IPS DF 6.9 (cell line): ENCODE measurements around the gene ANKRD30A.

Experiments
- DNase-seq: peaks from one replicate; pipeline ENCODE4 v3.0.0-alpha.2; 2013; ENCODE audit warnings: low read depth, low spot score
- H3K27ac ChIP-seq: one replicate; pipeline ENCODE4 v1.5.1; 2013; ENCODE audit warnings: low read length, control low read depth
- H3K27me3 ChIP-seq: 2 replicates; pipeline ENCODE4 v1.6.1; 2013; ENCODE audit warnings: mild to moderate bottlenecking, low read length; ENCODE audit not compliant: control insufficient read depth, insufficient read depth
- H3K36me3 ChIP-seq: 2 replicates; pipeline ENCODE4 v1.6.1; 2013; ENCODE audit warnings: low read length; ENCODE audit not compliant: control insufficient read depth, insufficient read depth
- H3K4me1 ChIP-seq: 2 replicates; pipeline ENCODE4 v1.6.1; 2013; ENCODE audit warnings: low read length; ENCODE audit not compliant: control insufficient read depth, insufficient read depth
- H3K4me3 ChIP-seq: 2 replicates; pipeline ENCODE4 v1.5.1; 2013; ENCODE audit warnings: mild to moderate bottlenecking, low read length
- H3K9me3 ChIP-seq: 2 replicates; pipeline ENCODE4 v1.6.1; 2013; ENCODE audit warnings: low read length, inconsistent platforms; ENCODE audit not compliant: control insufficient read depth, insufficient read depth
- WGBS: extraction: QIAGEN DNeasy Blood & Tissue Kit; methylation state at CpG from one replicate; pipeline ENCODE4 v1.1.7; 2013; ENCODE audit warnings: mixed read lengths, missing lambda C conversion rate; ENCODE audit not compliant: insufficient read length, insufficient coverage; 5-methylcytosine and 5-hydroxymethylcytosine counted together

Gene ANKRD30A

DNA sequence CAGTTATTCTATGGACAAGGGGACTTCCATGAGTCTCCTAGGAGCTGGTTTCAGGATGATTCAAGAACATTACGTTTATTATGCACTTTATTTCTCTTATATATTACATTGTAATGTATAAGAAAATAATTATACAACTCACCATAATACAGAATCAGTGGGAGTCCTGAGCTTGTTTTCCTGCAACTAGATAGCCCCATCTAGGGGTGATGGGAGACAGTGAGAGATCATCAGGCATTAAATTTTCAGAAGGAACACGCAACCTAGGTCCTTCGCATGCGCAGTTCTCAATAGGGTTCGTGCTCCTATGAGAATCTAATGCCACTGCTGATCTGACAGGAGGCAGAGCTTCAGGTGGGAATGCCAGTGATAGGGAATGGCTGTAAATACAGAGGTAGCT lies 137.9 kb downstream of the ANKRD30A start:
- no peaks in the 10 kb centered on the region for H3K4me1 ChIP-seq
- no peak overlapping the region for H3K27ac ChIP-seq
- DNase-seq = no peak
- WGBS = no CpG with 5 or more reads among the region's 5 CpGs
- H3K36me3 ChIP-seq = no peaks in the 10 kb centered on the region
- no peak overlapping the region for H3K4me3 ChIP-seq
- H3K9me3 ChIP-seq = peaks cover 2% of the 10 kb centered on the region
- no peaks in the 10 kb centered on the region for H3K27me3 ChIP-seq

DNA sequence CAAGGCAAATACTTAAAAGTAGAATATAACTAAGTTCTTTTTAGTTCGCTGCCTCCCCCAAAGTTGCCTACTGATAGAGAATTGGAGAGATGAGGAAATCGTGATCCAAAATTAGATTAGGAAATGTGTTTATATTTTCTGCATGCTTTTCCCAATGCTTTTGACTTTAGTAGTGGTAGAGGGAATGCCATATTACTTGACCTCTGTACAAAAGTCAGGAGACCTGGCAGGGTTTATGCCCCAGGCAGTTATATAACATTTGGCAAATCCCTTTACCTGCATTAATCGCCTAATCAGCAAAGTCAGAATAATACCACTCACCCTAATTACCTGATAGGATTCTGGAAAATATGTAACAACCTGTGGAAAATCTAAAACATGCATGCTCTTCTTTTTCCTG lies 142.9 kb downstream of the ANKRD30A start:
- WGBS = no CpG with 5 or more reads among the region's 3 CpGs
- no peaks in the 10 kb centered on the region for H3K27me3 ChIP-seq
- no peaks in the 10 kb centered on the region for H3K4me1 ChIP-seq
- no peak overlapping the region for H3K4me3 ChIP-seq
- DNase-seq = no peak
- no peaks in the 10 kb centered on the region for H3K36me3 ChIP-seq
- H3K9me3 ChIP-seq = peaks cover 4% of the 10 kb centered on the region
- H3K27ac ChIP-seq = no peak overlapping the region

DNA sequence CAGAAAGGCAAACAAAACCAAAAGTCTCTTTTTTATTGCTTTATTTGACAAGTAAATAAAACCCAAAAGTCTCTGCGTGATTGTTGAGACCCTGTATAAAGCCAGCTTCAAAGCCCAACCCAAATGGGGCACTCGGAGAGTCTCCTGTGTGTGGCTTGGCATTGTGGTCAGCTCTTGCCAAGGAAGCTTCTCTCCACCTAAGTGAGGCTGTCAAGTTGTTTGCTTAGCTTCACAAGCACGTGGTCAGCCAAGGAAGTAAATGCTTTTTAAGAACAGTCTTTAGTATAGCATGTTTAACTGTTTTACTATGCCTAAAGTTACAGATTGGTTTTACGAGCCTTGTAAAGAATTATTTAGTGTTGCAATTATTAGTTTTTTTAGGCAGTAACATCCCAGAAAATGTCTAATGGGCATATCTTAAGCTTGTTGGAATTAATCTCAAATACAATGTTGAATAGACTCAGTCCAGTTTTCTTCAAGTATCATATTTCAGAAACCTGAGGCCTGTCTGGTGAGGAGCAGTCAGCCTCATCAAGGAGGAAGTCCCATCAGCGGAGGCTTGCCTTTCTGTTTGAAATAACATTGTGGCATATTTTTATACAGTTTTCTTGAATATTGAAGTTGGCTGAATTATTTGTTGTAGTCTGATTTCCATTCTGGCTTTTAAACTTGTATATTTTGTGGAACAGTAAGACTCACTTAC lies 144.3 kb downstream of the ANKRD30A start:
- Histone ChIP-seq H3K4me1 (no peaks in the 10 kb centered on the region), H3K4me3 (no peak overlapping the region), H3K9me3 (peaks cover 4% of the 10 kb centered on the region), H3K27me3 (no peaks in the 10 kb centered on the region), H3K27ac (no peak overlapping the region), H3K36me3 (no peaks in the 10 kb centered on the region)
- no peak for DNase-seq
- no CpG with 5 or more reads among the region's 5 CpGs for WGBS

DNA sequence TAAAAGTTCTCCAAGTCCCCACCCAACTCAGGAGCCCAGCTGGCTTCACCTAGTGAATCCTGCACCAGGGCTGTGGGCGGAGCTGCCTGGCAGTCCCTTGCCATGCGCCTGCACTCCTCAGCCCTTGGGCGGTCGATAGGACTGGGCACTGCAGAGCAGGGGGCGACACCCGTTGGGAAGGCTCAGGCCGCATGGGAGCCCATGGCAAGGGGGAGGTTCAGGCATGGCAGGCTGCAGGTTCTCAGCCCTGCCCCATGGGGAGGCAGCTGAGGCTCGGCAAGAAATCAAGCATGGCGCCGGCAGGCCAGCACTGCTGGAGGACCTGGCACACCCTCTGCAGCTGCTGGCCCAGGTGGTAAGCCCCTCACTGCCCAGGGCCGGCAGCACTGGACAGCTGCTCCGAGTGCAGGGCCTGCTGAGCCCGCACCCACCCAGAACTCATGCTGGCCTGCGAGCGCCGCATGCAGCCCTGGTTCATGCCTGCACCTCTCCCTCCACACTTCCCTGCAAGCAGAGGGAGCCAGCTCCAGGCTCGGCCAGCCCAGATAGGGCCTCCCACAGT lies 149.9 kb downstream of the ANKRD30A start:
- DNase-seq = no peak
- WGBS = no CpG with 5 or more reads among the region's 17 CpGs
- Histone ChIP-seq H3K36me3 (no peaks in the 10 kb centered on the region; the same call in 1 of the 2 replicates), H3K27me3 (no peaks in the 10 kb centered on the region), H3K4me3 (no peak overlapping the region), H3K27ac (no peak overlapping the region), H3K9me3 (peaks cover 3% of the 10 kb centered on the region; the same call in 1 of the 2 replicates), H3K4me1 (no peaks in the 10 kb centered on the region)

DNA sequence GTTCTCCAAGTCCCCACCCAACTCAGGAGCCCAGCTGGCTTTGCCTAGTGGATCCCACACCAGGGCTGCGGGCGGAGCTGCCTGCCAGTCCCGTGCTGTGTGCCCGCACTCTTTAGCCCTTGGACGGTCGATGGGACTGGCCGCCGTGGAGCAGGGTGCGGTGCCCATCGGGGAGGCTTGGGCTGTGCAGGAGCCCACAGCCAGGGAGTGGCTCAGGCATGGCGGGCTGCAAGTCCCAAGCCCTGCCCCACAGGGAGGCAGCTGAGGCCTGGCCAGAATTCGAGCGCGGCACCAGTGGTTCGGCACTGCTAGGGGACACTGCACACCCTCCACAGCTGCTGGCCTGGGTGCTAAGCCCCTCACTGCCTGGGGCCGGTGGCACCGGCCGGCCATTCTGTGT lies 159.7 kb downstream of the ANKRD30A start:
- no CpG with 5 or more reads among the region's 18 CpGs for WGBS
- Histone ChIP-seq H3K4me3 (no peak overlapping the region), H3K9me3 (peaks cover 3% of the 10 kb centered on the region), H3K36me3 (no peaks in the 10 kb centered on the region), H3K27ac (no peak overlapping the region), H3K27me3 (no peaks in the 10 kb centered on the region), H3K4me1 (no peaks in the 10 kb centered on the region; the same call in 1 of the 2 replicates)
- no peak for DNase-seq

DNA sequence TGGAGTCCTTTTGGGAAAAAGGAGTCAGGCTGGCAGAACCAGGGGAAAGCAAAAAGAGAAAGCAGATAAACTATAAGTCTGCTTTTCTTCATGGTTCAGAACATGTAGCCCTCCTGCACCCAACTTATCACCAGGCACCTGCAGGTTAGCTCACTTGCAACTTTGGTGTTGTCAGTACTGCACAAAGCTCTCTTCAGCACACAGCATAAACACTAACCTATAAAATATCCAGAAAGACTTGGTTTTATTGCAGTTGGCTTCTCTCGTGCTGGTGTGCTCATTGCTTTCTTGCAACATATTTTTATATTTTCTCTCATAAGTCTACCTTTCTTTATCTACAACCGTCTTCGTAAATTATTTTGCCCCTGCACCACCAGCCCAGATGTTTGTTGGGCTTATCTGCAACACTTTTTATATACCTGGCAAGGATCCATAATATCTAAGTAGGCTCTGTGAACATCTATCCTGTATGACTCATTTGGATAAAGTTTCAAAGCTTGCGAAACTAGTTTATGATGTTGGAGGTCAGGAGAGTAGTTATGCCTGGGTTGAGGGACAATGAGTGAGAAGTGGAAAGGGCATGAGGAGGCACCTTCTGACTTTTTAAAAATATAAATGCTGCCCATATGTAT lies 164.6 kb downstream of the ANKRD30A start:
- Histone ChIP-seq H3K36me3 (no peaks in the 10 kb centered on the region), H3K27me3 (no peaks in the 10 kb centered on the region), H3K27ac (no peak overlapping the region), H3K4me1 (no peaks in the 10 kb centered on the region; the same call in 1 of the 2 replicates), H3K4me3 (no peak overlapping the region), H3K9me3 (peaks cover 3% of the 10 kb centered on the region)
- no CpG with 5 or more reads among the region's 4 CpGs for WGBS
- DNase-seq = no peak

DNA sequence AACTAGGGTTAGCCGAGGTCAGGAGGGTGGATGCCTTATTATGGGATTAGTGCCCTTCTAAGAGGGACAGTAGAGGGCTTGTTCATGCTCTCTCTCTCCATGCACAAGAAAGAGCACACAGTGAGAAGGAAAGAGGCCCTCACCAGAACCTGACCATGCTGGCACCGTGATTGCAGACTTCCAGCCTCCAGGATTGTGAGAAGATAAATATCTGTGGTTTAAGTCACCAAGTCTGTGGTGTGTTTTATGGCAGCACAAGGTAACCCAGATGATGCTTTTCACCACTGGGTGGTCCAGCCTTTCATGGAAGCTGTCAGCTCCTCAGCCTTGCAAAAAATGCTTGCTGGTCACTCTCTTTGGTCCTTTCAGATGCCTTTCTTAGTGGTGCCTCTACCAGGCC lies 175.9 kb downstream of the ANKRD30A start:
- H3K4me3 ChIP-seq = no peak overlapping the region
- no CpG with 5 or more reads among the region's 2 CpGs for WGBS
- no peaks in the 10 kb centered on the region for H3K27me3 ChIP-seq
- no peak overlapping the region for H3K27ac ChIP-seq
- no peaks in the 10 kb centered on the region for H3K36me3 ChIP-seq
- DNase-seq = no peak
- no peaks in the 10 kb centered on the region for H3K4me1 ChIP-seq
- peaks cover 7% of the 10 kb centered on the region for H3K9me3 ChIP-seq

DNA sequence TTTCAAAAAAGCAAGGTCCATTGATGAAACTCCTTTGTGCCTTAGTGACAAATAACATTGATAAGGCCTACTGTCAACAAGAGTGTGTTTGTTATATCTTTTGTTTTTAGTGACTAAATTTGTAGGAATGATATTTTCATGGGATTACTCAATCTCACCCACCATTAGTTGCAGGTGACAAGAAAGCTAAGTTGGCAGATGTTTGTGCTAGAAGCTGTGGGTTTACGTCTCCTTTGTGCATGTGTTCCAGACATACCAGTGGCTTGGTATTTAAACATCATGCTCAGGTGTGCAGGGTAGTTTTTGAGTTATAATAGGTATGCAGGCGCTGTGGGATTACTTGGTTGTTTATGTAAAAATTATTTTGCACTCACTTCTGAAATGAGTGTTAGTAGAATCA lies 178.6 kb downstream of the ANKRD30A start:
- no peak overlapping the region for H3K4me3 ChIP-seq
- H3K27me3 ChIP-seq = no peaks in the 10 kb centered on the region
- peaks cover 12% of the 10 kb centered on the region for H3K9me3 ChIP-seq
- no peaks in the 10 kb centered on the region for H3K36me3 ChIP-seq
- no peaks in the 10 kb centered on the region for H3K4me1 ChIP-seq
- DNase-seq = no peak
- H3K27ac ChIP-seq = no peak overlapping the region
- no CpG with 5 or more reads among the region's 2 CpGs for WGBS

DNA sequence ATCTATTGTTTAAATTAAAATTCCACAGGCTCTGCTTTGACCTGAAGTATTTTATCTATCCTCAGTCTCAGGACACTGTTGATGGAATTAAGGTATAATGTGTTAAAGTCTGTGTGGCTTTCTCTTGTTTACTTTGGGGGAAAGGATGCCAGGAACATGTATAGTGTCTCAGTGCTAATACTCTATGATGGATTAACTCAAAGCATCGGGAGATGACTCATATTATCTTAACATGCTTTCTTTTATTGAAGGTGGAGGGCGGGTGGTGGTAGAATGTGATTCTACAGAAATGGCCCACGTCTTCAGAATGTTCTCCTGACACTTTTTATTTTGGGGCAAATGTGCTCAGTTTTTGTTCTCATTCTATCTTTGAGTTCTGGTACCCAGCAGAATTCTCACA lies 189.0 kb downstream of the ANKRD30A start:
- no CpG with 5 or more reads among the region's 3 CpGs for WGBS
- H3K27me3 ChIP-seq = no peaks in the 10 kb centered on the region
- no peak for DNase-seq
- no peak overlapping the region for H3K27ac ChIP-seq
- peaks cover 6% of the 10 kb centered on the region; the same call in 1 of the 2 replicates for H3K9me3 ChIP-seq
- H3K4me3 ChIP-seq = no peak overlapping the region
- H3K4me1 ChIP-seq = no peaks in the 10 kb centered on the region
- H3K36me3 ChIP-seq = no peaks in the 10 kb centered on the region

DNA sequence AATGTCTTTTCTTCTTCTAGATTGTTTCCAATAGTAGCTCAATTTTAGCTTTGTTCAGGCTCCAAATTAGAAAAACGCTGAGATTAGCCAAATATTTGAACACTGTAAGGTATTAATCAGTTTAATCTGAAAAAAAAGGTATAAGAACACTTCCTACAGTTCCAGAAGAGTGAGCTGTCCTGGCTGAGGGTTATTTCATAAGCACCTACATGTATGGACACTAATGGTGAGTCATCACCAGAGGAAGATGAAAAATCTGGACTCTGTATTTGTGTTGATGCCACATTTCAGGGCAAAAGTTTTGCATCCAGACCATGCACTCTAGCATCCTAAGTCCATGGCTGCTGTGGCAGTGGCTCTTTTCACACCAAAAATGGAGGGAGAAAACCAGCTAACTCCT lies 189.5 kb downstream of the ANKRD30A start:
- Histone ChIP-seq H3K9me3 (peaks cover 6% of the 10 kb centered on the region; the same call in 1 of the 2 replicates), H3K4me1 (no peaks in the 10 kb centered on the region), H3K36me3 (no peaks in the 10 kb centered on the region), H3K27me3 (no peaks in the 10 kb centered on the region), H3K4me3 (no peak overlapping the region), H3K27ac (no peak overlapping the region)
- WGBS = no CpG with 5 or more reads among the region's 1 CpG
- DNase-seq = no peak
